ENCODE data around the gene CHRND.
"Not testable (repeated sequence)": the region's sequence is repeated elsewhere in the genome, so short reads cannot be mapped to it uniquely, and the experiment has no call there.

GRCh38 chr2:232532821-232533220 lies 6.9 kb downstream of the CHRND start:
- TF ChIP-seq CTCF (IDR thresholded peaks at IDR 0.05; ENCODE audit: poor library complexity); EZH2phosphoT487 (IDR thresholded peaks at IDR 0.05; ENCODE audit: low read depth, severe bottlenecking, unreplicated experiment): not testable (repeated sequence)
